Stimulated activated CD4-positive, alpha-beta T cell treated with anti-CD3 and anti-CD28 coated beads, Interleukin-12 subunit alpha, Interleukin-12 subunit beta, amount 100 ng/mL, for 4 hours (primary cell): ENCODE measurements around the gene CIT.
"Not testable (repeated sequence)": the region's sequence is repeated elsewhere in the genome, so short reads cannot be mapped to it uniquely, and the experiment has no call there.

ENCODE experiments used
- DNase-seq: peaks from one replicate; pipeline ENCODE4 v3.0.0-alpha.2; 2020

Gene CIT

GRCh38 chr12:119876761-119877638 is at the start of gene CIT:
Gene CIT (minus strand): TSS chr12:119877320. CDS start chr12:119876168, 1,152 bp downstream.
- DNase-seq: peak; percentile 82

DNA sequence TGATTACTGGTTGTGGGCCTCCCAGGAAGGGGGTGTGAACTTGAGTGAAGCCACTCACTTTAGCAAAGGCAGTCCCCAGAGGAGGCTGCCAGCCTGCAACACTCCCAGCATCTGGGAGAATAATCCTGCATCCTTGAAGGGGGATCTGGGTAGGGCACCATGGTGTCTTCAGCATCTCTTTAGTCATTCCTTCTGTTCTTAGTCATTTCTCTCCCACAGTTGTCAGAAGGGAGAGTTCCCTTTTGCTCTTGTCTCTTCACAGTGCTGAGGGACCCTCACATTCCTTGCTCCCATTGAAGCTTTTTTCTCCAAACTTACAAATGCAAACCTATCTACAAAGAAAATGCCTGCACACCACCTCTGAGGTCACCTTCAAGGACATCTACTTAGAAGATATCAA is 48.1 kb upstream of the CIT start:
- DNase-seq: no peak

DNA sequence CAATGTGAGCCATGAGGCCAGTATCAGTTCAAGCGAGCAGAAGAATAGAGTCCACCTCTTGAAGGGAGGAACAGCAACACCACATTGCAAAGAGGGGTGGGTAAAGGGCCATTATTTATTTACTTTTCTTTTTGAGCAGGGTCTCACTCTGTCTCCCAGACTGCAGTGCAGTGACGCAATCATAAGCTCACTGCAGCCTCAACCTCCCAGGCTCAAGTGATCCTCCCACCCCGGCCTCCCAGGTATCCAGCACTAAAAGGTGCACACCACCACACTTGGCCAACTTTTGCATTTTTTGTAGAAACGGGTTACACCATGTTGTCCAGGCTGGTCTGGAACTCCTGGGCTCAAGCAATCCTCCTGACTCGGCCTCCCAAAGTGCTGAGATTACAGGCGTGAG is 42.9 kb upstream of the CIT start:
- no peak for DNase-seq

DNA sequence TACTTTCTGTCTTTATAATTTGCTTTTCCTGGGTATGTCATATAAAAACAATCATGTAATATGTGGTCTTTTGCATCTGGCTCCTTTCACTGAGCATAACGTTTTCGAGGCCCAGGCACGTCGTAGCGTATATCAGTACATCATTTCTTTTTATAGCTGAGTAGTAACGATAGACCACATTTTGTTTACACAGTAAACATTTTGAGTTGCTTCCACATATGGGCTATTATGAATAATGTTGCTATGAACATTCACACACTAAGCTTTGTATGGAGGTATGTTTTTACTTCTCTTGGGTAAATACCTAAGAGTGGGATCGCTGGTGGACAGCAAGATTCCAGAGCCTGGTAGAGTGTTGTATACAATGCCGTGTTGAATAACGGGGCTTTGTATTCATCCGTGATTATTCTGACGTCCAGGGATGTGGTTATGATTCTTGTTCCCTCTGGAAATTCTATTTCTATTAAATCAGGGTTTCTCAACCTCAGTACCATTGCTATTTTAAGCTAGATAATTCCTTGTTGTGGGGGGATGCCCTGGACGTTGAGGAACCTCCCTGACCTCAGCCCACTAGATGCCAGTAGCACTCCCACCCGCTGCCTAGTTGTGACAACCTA is 38.9 kb upstream of the CIT start:
- DNase-seq: no peak

- no peak for DNase-seq
Measured at GRCh38 chr12:119914666-119915065, 37.5 kb upstream of the CIT start.

DNA sequence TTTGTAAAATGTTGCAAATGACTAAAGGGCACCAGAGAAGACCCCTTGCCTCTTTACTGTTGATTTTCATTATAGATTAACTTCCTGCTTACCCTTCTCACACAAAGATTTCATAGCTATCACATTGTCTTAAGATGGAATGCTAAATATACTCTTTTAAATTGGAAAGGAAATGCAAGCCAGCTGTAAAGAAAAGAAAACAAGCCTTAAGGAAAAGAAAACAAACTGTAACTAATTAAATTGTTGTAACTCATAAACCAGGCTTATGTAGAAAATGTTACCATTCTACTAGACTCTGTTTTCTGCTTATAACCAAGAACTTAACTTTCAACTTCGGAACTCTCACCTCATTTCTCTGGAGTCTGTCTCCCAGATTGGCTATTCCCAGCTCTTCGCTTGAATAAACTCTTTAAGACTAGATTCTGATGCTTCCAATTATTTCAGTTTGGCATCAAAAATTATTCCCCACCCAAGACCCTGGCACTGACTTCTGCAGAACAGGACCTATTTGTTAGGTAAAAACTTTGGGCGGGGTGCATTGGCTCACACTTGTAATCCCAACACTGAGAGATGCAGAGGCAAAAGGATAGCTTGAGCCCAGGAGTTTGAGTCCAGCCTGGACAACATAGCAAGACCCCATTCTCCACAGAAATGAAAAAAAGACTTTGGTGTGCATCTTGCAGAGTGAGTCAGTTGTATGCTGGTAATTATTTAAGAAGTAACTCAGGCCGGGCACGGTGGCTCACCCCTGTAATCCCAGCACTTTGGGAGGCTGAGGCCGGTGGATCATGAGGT is 36.6 kb upstream of the CIT start:
- no peak for DNase-seq

- DNase-seq: no peak
Measured at GRCh38 chr12:119911182-119911581, 34.1 kb upstream of the CIT start.

DNA sequence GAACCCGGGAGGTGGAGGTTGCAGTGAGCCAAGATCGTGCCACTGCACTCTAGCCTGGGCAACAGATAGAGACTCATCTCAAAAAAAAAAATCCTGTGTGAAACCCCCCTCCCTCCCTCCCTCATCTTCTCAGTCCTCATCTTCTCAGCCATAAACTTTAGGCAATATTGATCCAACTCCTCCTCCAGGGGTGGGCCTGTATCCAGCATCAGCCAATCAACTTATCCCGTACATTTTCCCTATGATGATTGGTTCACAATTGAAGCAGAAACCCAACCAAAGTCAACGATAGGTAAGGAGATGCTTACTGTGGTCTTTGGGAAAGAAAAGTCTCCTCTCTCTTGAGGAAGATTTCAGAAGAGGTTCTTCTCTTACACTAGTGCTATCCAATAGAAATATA is 33.5 kb upstream of the CIT start:
- no peak for DNase-seq

GRCh38 chr12:119902084-119902509 is 25.0 kb upstream of the CIT start:
- peak; percentile 58 for DNase-seq

DNA sequence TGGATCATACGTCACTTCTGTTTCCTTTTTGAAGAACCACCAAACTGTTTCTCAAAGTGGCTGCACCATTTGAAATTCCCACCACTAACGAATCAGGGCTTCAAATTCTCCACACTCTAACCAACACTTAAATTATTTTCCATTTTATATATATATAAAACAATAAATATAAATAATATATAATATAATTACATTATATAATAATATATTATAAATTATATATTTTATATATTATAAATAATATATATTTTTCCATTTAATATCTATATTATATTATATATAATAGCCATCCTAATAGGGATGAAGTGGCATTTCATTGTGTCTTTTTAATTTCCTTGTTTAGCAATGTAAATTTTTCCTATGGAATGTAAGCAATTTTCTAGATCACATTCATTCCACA is 24.6 kb upstream of the CIT start:
- DNase-seq: no peak

DNA sequence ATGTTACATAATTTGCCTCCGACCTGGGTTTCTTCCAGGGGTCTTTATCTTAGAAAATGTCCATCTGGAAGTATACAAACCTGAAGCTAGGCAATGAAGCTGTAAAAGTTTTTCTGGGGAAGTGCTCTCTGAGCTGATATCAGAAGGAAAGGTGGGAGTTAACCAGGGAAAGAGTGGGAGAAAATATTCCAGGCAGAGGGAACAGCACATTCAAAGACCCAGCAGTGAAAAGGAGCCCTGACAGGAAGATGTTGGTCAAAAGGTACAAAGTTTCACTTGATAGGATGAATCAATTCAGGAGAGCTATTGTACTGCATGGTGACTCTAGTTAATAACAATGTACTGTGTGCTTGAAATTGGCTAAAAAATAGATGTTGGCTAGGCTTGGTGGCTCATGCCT is 17.8 kb upstream of the CIT start:
- no peak for DNase-seq

GRCh38 chr12:119892611-119893010 is 15.5 kb upstream of the CIT start:
- DNase-seq: not testable (repeated sequence)

DNA sequence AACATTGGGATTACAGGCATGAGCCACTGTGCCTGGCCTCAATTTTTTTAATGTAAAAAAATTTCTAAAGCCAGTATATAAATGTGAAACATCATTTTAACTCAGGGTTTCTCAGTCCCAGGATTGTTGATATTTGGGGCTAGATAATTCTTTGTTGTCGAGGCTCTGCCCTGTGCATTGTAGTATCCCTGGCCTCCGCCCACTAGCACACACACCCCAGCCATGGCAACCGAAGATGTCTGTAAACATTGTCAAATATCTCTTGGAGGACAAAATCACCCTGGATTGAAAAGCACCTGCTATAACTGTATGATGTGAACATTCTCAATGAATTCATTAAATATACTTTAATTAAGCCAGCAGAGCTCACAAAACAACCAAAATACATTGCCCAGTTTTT is 8.4 kb upstream of the CIT start:
- DNase-seq: no peak

DNA sequence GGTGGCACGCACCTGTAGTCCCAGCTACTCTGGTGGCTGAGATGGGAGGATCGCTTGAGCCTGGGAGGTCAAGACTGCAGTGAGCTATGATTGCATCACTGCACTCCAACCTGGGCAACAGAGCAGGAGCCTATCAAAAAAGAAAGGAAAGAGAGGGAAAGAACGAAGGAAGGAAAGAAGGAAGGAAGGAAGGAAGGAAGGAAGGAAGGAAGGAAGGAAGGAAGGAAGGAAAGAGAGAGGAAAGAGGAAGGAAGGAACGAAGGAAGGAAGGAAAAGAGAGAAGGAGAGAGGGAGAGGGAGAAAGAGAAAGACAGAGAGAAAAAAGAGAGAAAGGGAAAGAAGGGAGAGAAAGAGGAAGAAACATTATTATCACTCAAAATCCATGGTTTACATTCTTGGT is 6.7 kb upstream of the CIT start:
- DNase-seq: not testable (repeated sequence)

- no peak for DNase-seq
Measured at GRCh38 chr12:119883237-119883636, 6.1 kb upstream of the CIT start.

DNA sequence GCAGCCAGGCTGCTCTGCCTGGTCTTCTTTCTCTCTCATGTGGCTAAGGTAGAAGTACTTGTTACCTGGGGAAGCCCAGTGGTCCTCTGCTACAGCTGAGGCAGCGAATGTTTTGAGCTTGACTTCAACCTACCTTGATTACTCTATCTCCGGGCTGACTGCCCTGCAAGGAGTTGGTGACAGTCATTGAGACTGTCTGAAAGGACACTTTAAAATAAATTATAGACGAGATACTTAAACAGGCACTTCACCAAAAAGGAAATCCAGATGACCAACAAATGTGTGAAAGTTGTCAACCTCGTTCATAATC is 474 bp upstream of the CIT start:
- DNase-seq: no peak

- no peak for DNase-seq
Measured at GRCh38 chr12:119870457-119870856, 6.7 kb downstream of the CIT start.

DNA sequence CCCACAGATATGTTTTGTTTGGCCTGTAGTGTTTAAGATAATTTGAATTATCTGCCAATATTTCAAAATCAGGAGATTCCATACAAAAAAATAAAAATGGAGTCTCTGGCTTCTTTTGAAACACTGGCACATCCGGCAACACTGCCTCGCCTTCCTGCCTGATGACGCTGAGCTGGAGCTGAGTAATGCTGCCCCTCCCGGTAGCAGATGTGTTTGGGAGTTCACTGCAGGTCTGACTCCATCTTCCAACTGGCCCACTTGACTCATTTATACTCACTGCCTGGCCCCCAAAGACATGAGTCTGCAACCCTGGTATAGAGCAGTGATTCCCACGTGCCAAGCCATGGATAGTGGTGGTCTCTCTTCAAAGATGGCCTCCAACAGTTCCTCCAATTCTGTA is 7.4 kb downstream of the CIT start:
- DNase-seq: no peak

GRCh38 chr12:119868992-119869391 is 8.1 kb downstream of the CIT start:
- DNase-seq: no peak

DNA sequence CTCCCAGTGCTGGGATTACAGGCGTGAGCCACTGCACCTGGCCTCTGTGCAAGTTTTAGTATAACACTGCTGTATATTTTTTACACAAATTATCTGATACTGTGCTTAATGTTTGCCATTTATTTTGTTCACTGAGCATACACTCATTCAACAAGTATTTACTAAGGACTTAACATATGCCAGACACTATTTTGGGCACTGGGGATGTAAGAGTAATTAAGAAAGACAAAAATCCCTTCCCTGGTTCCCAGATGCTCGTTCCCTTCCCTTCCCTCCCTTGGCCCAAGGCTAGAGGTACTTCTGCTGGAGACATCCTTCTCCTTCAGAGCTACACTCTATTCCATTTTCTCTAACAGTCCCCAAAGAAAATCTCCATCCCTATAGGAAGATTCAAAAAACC is 12.5 kb downstream of the CIT start:
- DNase-seq: no peak

DNA sequence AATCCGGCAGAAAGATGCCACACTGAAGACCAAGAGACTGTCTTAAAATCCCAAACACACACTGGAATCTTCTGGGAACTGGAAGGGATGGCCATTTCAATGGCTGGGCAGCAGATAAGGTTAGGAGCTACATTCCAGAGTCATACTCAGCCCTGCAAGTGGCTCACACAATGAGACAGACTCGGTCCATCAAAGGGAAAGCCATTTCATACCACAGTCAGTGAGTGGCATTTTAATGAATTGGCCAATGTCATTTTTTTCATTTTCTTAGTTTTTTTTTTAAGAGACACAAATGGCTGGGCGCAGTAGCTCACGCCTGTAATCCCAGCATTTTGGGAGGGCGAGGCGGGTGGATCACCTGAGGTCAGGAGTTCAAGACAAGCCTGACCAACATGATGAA is 17.9 kb downstream of the CIT start:
- no peak for DNase-seq

DNA sequence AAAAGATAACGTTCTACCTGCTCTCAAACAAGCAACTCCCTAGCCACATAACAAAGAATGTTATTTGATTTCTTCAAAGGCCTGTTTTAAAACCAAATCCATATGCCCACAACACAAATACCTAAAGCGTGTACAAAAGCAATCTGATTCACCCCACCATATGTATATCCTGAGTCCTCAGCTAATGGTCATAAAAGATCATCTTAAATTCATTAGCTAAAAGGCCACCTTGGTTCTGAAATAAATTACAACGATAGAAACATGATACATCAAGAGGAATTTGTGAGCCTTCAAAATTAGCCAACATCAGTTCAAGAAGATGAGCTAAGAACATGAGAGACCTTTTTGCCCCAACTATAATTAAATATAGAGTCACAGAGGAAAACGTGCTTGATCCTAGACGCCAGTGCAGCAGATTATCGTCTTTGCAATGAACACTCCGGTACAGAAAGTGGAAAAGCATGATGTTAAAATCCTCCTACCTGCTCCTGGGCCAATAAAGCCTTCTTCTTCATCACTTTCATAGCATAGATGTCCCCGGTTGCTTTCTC is 20.0 kb downstream of the CIT start:
- no peak for DNase-seq

DNA sequence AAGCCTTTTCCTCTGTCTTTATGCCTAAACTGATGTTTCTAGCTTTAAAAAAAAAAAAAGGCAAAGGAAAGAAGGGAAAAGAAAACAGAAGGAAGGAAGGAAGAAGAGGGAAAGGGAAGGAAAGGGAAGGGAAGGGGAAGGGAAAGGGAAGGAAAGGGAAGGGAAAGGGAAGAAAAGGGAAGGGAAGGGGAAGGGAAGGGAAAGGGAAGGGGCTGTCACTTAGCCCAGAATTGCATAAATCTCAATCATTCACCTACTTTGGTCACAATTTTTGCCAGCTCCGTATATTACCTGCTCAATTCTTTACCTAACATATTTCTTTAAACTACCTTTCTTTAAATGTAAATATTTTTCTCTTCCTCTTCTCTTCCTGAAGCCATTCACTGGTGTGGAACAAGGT is 26.8 kb downstream of the CIT start:
- DNase-seq: no peak

GRCh38 chr12:119843100-119843499 is 34.0 kb downstream of the CIT start:
- DNase-seq: no peak
